ENCODE measurements around the gene DPYSL4.

DNA sequence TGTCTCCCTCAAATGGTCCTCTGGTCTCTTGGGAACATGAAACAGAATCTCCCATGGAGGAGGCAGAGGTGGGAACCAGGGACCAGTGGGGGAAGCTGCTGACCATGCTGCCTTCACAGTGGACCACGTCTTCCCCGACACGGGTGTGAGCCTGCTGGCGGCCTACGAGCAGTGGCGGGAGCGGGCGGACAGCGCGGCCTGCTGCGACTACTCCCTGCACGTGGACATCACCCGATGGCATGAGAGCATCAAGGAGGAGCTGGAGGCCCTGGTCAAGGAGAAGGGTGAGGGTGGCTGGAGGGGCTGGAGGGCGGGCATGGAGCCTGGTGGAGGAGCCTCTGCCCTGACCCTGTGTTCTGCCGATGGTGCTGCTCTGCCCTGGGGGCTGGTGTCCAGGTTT, 8.0 kb downstream of the DPYSL4 start:
- TF ChIP-seq, protein P1, sequence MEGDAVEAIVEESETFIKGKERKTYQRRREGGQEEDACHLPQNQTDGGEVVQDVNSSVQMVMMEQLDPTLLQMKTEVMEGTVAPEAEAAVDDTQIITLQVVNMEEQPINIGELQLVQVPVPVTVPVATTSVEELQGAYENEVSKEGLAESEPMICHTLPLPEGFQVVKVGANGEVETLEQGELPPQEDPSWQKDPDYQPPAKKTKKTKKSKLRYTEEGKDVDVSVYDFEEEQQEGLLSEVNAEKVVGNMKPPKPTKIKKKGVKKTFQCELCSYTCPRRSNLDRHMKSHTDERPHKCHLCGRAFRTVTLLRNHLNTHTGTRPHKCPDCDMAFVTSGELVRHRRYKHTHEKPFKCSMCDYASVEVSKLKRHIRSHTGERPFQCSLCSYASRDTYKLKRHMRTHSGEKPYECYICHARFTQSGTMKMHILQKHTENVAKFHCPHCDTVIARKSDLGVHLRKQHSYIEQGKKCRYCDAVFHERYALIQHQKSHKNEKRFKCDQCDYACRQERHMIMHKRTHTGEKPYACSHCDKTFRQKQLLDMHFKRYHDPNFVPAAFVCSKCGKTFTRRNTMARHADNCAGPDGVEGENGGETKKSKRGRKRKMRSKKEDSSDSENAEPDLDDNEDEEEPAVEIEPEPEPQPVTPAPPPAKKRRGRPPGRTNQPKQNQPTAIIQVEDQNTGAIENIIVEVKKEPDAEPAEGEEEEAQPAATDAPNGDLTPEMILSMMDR (IDR thresholded peaks at IDR 0.05), result no peak
- no peak for TF ChIP-seq POLR2A (IDR thresholded peaks at IDR 0.05)

Measured in lower leg skin (tissue), 3 donors.